HEK293 (cell line): ENCODE data around the gene TRAPPC10.
"Not testable (repeated sequence)": the region's sequence is repeated elsewhere in the genome, so short reads cannot be mapped to it uniquely, and the experiment has no call there.

Experiments used
- HOXA7 ChIP-seq: sonication (generic); formaldehyde crosslinking; IDR thresholded peaks from 2 replicates; pipeline ENCODE4 v1.8.1; 2022; ENCODE audit warnings: missing genetic modification reagents, borderline replicate concordance
- MEIS1 ChIP-seq: sonication (generic); formaldehyde crosslinking; IDR thresholded peaks from 2 replicates; pipeline ENCODE4 v1.8.1; 2022; ENCODE audit warnings: missing genetic modification reagents, mild to moderate bottlenecking, borderline replicate concordance
- MYNN ChIP-seq: fragments of 450-650 bp; formaldehyde crosslinking; IDR thresholded peaks from 2 replicates; pipeline ENCODE4 v1.5.1; 2016; ENCODE audit warnings: missing biosample characterization, missing genetic modification characterization, borderline replicate concordance
- ZBTB6 ChIP-seq: fragments of 450-650 bp; formaldehyde crosslinking; IDR thresholded peaks from 2 replicates; pipeline ENCODE4 v1.5.1; 2017; ENCODE audit warnings: missing biosample characterization, missing genetic modification characterization
- ZNF280D ChIP-seq: fragments of 450-650 bp; formaldehyde crosslinking; IDR thresholded peaks from 2 replicates; pipeline ENCODE4 v1.5.1; 2016; ENCODE audit warnings: missing biosample characterization, missing genetic modification characterization
- ZNF48 ChIP-seq: fragments of 450-650 bp; formaldehyde crosslinking; IDR thresholded peaks from 2 replicates; pipeline ENCODE4 v1.5.1; 2016; ENCODE audit warnings: missing biosample characterization, missing genetic modification characterization
- ZNF530 ChIP-seq: fragments of 450-650 bp; formaldehyde crosslinking; IDR thresholded peaks from 2 replicates; pipeline ENCODE4 v1.5.1; 2016; ENCODE audit warnings: low read depth, missing biosample characterization, missing genetic modification characterization
- ZNF670 ChIP-seq: fragments of 450-650 bp; formaldehyde crosslinking; IDR thresholded peaks from 2 replicates; pipeline ENCODE4 v1.5.1; 2016; ENCODE audit warnings: missing biosample characterization, missing genetic modification characterization, low read depth
- ZNF747 ChIP-seq: fragments of 450-650 bp; formaldehyde crosslinking; IDR thresholded peaks from 2 replicates; pipeline ENCODE4 v1.5.1; 2016; ENCODE audit warnings: missing biosample characterization, missing genetic modification characterization
- TF ChIP-seq, protein P1 (sequence below): fragments of 450-650 bp; formaldehyde crosslinking; IDR thresholded peaks from 2 replicates; pipeline ENCODE4 v1.5.1; 2016; ENCODE audit warnings: missing biosample characterization, missing genetic modification characterization

- TF ChIP-seq MYNN (tag by site-specific recombination); ZBTB6 (tag by site-specific recombination); ZNF530; HOXA7; ZNF670; MEIS1 (CRISPR knock-in tag); ZNF48 (tag by site-specific recombination); ZNF747 (tag by site-specific recombination); ZNF280D (tag by site-specific recombination): not testable (repeated sequence)
- TF ChIP-seq, protein P1, sequence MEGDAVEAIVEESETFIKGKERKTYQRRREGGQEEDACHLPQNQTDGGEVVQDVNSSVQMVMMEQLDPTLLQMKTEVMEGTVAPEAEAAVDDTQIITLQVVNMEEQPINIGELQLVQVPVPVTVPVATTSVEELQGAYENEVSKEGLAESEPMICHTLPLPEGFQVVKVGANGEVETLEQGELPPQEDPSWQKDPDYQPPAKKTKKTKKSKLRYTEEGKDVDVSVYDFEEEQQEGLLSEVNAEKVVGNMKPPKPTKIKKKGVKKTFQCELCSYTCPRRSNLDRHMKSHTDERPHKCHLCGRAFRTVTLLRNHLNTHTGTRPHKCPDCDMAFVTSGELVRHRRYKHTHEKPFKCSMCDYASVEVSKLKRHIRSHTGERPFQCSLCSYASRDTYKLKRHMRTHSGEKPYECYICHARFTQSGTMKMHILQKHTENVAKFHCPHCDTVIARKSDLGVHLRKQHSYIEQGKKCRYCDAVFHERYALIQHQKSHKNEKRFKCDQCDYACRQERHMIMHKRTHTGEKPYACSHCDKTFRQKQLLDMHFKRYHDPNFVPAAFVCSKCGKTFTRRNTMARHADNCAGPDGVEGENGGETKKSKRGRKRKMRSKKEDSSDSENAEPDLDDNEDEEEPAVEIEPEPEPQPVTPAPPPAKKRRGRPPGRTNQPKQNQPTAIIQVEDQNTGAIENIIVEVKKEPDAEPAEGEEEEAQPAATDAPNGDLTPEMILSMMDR (tag by site-specific recombination) = not testable (repeated sequence)
Observed at GRCh38 chr21:44107026-44107501, 95.0 kb downstream of the TRAPPC10 start, which contains the start of gene PWP2.
